Measurements from ENCODE around the gene BGLAP. TPM values are rescaled to one million over a fixed set of nuclear protein-coding genes. Genes with fewer than 3 reads are reported as not detected.

Gene BGLAP
- total and polyA plus RNA-seq, 2 experiments from 2014 or later = 0.54 TPM; not detected in 1

GRCh38 chr1:156248323-156248683, 6.3 kb downstream of the BGLAP start:
- Histone ChIP-seq H3K79me2 (ENCODE audit: insufficient read depth) (no peaks in the 10 kb centered on the region), H3K9me2 (ENCODE audit: insufficient read depth) (no peaks in the 10 kb centered on the region), H3K27ac (no peak overlapping the region), H3K4me2 (ENCODE audit: unreplicated experiment) (no peak overlapping the region), H3K9ac (no peak overlapping the region), H3K27me3 (replicated peaks; ENCODE audit: insufficient read depth) (no peaks in the 10 kb centered on the region), H3F3A (ENCODE audit: insufficient read depth) (peaks cover 4% of the 10 kb centered on the region; the same call in 1 of the 2 replicates), H3K9me3 (ENCODE audit: low read depth) (no peaks in the 10 kb centered on the region), H3K4me3 (no peak overlapping the region), H4K20me1 (ENCODE audit: insufficient read depth) (no peaks in the 10 kb centered on the region), H3K4me1 (ENCODE audit: insufficient read depth) (no peaks in the 10 kb centered on the region), H3K36me3 (ENCODE audit: low read depth) (peaks cover 16% of the 10 kb centered on the region), H2AFZ (no peak overlapping the region)
- in situ Hi-C loops (cut with MboI) = no loop called here
- no peak for DNase-seq
- TF ChIP-seq EZH2 (IDR thresholded peaks at IDR 0.05; ENCODE audit: insufficient read depth, poor library complexity, severe bottlenecking) (no peak), EZH2phosphoT487 (IDR thresholded peaks at IDR 0.05; ENCODE audit: insufficient read depth, low read depth) (no peak)
- WGBS, 2 experiments (ENCODE audit: low coverage in 1 of 2, low lambda C conversion rate in 2 of 2, missing lambda C conversion rate in 2 of 2) = 14 to 68% methylated on average over 1 to 4 of the region's 4 CpGs

GRCh38 chr1:156249593-156249992, 7.6 kb downstream of the BGLAP start:
- Histone ChIP-seq H3K27me3 (replicated peaks; ENCODE audit: insufficient read depth) (no peaks in the 10 kb centered on the region), H3K9me3 (ENCODE audit: low read depth) (no peaks in the 10 kb centered on the region), H3K9me2 (ENCODE audit: insufficient read depth) (no peaks in the 10 kb centered on the region), H3K79me2 (ENCODE audit: insufficient read depth) (no peaks in the 10 kb centered on the region), H4K20me1 (ENCODE audit: insufficient read depth) (no peaks in the 10 kb centered on the region), H3K4me1 (ENCODE audit: insufficient read depth) (no peaks in the 10 kb centered on the region), H2AFZ (no peak overlapping the region), H3K27ac (no peak overlapping the region), H3K36me3 (ENCODE audit: low read depth) (peaks cover 24% of the 10 kb centered on the region), H3F3A (ENCODE audit: insufficient read depth) (peaks cover 4% of the 10 kb centered on the region; the same call in 1 of the 2 replicates), H3K4me3 (no peak overlapping the region), H3K9ac (no peak overlapping the region), H3K4me2 (ENCODE audit: unreplicated experiment) (no peak overlapping the region)
- TF ChIP-seq EZH2phosphoT487 (IDR thresholded peaks at IDR 0.05; ENCODE audit: insufficient read depth, low read depth) = no peak
- no peak for TF ChIP-seq EZH2 (IDR thresholded peaks at IDR 0.05; ENCODE audit: insufficient read depth, poor library complexity, severe bottlenecking)
- WGBS, 2 experiments (ENCODE audit: low coverage in 1 of 2, low lambda C conversion rate in 2 of 2, missing lambda C conversion rate in 2 of 2) = 93 to 97% methylated on average over 5 of the region's 5 CpGs
- DNase-seq = no peak
- in situ Hi-C loops (cut with MboI) = no loop called here

- no peak overlapping the region for H3K9ac ChIP-seq
- no peaks in the 10 kb centered on the region for H3K4me1 ChIP-seq (ENCODE audit: insufficient read depth)
- DNase-seq = no peak
- no peaks in the 10 kb centered on the region for H4K20me1 ChIP-seq (ENCODE audit: insufficient read depth)
- H3K9me3 ChIP-seq (ENCODE audit: low read depth) = no peaks in the 10 kb centered on the region
- H3K36me3 ChIP-seq (ENCODE audit: low read depth) = peaks cover 24% of the 10 kb centered on the region
- no peak overlapping the region for H3K4me3 ChIP-seq
- H2AFZ ChIP-seq = no peak overlapping the region
- TF ChIP-seq EZH2phosphoT487 (IDR thresholded peaks at IDR 0.05; ENCODE audit: insufficient read depth, low read depth) (no peak), EZH2 (IDR thresholded peaks at IDR 0.05; ENCODE audit: insufficient read depth, poor library complexity, severe bottlenecking) (no peak)
- H3K27me3 ChIP-seq (replicated peaks; ENCODE audit: insufficient read depth) = no peaks in the 10 kb centered on the region
- peaks cover 4% of the 10 kb centered on the region; the same call in 1 of the 2 replicates for H3F3A ChIP-seq (ENCODE audit: insufficient read depth)
- 70 to 72% methylated on average over 3 of the region's 3 CpGs for WGBS, 2 experiments (ENCODE audit: low coverage in 1 of 2, low lambda C conversion rate in 2 of 2, missing lambda C conversion rate in 2 of 2)
- in situ Hi-C loops (cut with MboI) = no loop called here
- no peak overlapping the region for H3K4me2 ChIP-seq (ENCODE audit: unreplicated experiment)
- no peaks in the 10 kb centered on the region for H3K9me2 ChIP-seq (ENCODE audit: insufficient read depth)
- H3K27ac ChIP-seq = no peak overlapping the region
- H3K79me2 ChIP-seq (ENCODE audit: insufficient read depth) = no peaks in the 10 kb centered on the region
These were observed 9.5 kb downstream of the BGLAP start for GRCh38 chr1:156251527-156251926.

- WGBS, 2 experiments (ENCODE audit: low coverage in 1 of 2, low lambda C conversion rate in 2 of 2, missing lambda C conversion rate in 2 of 2) = 96 to 98% methylated on average over 3 of the region's 3 CpGs
- Histone ChIP-seq H3K79me2 (ENCODE audit: insufficient read depth) (no peaks in the 10 kb centered on the region), H3K9ac (no peak overlapping the region), H3K4me3 (no peak overlapping the region), H3K4me1 (ENCODE audit: insufficient read depth) (no peaks in the 10 kb centered on the region), H3K9me2 (ENCODE audit: insufficient read depth) (no peaks in the 10 kb centered on the region), H3K36me3 (ENCODE audit: low read depth) (peaks cover 42% of the 10 kb centered on the region), H3K27me3 (replicated peaks; ENCODE audit: insufficient read depth) (no peaks in the 10 kb centered on the region), H3K27ac (no peak overlapping the region), H4K20me1 (ENCODE audit: insufficient read depth) (no peaks in the 10 kb centered on the region), H3K4me2 (ENCODE audit: unreplicated experiment) (no peak overlapping the region), H3K9me3 (ENCODE audit: low read depth) (no peaks in the 10 kb centered on the region), H3F3A (ENCODE audit: insufficient read depth) (peaks cover 4% of the 10 kb centered on the region; the same call in 1 of the 2 replicates), H2AFZ (no peak overlapping the region)
- no peak for DNase-seq
- in situ Hi-C loops (cut with MboI) = no loop called here
- TF ChIP-seq EZH2phosphoT487 (IDR thresholded peaks at IDR 0.05; ENCODE audit: insufficient read depth, low read depth) (no peak), EZH2 (IDR thresholded peaks at IDR 0.05; ENCODE audit: insufficient read depth, poor library complexity, severe bottlenecking) (no peak)
These were observed 11.7 kb downstream of the BGLAP start for GRCh38 chr1:156253634-156254033.

- Histone ChIP-seq H3K9ac (no peak overlapping the region), H4K20me1 (ENCODE audit: insufficient read depth) (no peaks in the 10 kb centered on the region), H3K79me2 (ENCODE audit: insufficient read depth) (peaks cover 7% of the 10 kb centered on the region; the same call in 1 of the 2 replicates), H3K27me3 (replicated peaks; ENCODE audit: insufficient read depth) (no peaks in the 10 kb centered on the region), H3F3A (ENCODE audit: insufficient read depth) (peaks cover 12% of the 10 kb centered on the region; the same call in 1 of the 2 replicates), H3K4me3 (no peak overlapping the region), H3K9me3 (ENCODE audit: low read depth) (no peaks in the 10 kb centered on the region), H2AFZ (no peak overlapping the region), H3K4me2 (ENCODE audit: unreplicated experiment) (no peak overlapping the region), H3K36me3 (ENCODE audit: low read depth) (peaks cover 53% of the 10 kb centered on the region), H3K27ac (no peak overlapping the region), H3K4me1 (ENCODE audit: insufficient read depth) (peaks cover 8% of the 10 kb centered on the region), H3K9me2 (ENCODE audit: insufficient read depth) (no peaks in the 10 kb centered on the region)
- WGBS, 2 experiments (ENCODE audit: low coverage in 1 of 2, low lambda C conversion rate in 2 of 2, missing lambda C conversion rate in 2 of 2) = 93 to 100% methylated on average over 2 of the region's 2 CpGs
- TF ChIP-seq EZH2 (IDR thresholded peaks at IDR 0.05; ENCODE audit: insufficient read depth, poor library complexity, severe bottlenecking) = no peak
- no peak for TF ChIP-seq EZH2phosphoT487 (IDR thresholded peaks at IDR 0.05; ENCODE audit: insufficient read depth, low read depth)
- in situ Hi-C loops (cut with MboI) = no loop called here
- DNase-seq = no peak
These were observed 15.7 kb downstream of the BGLAP start for GRCh38 chr1:156257711-156258110.
